ENCODE measurements around the gene G3BP2. TPM values are rescaled to one million over a fixed set of nuclear protein-coding genes. Genes with fewer than 3 reads are reported as not detected.
A peak's percentile ranks its signal among the peaks of the same experiment; 100 is the strongest.

The G3BP2 gene
- total RNA-seq (2011; cell fraction: chromatin; rRNA removed; ENCODE audit: low replicate concordance): 41.8 and 137 TPM in 2 replicates
- 22.8 and 31.1 TPM in 2 replicates for total RNA-seq (2011; cell fraction: nucleolus; rRNA removed)
- total RNA-seq (2011; cell fraction: nucleoplasm; rRNA removed): 47.7 and 75.6 TPM in 2 replicates
- total RNA-seq (2014; rRNA removed) (84.6 and 88.9 TPM in 2 replicates), total RNA-seq (2014; rRNA removed; fragmentation: Illumina TruSeq; extraction: Trizol) (138 and 159 TPM in 2 replicates), total RNA-seq (2015; rRNA removed; fragmentation: Illumina TruSeq; extraction: Trizol) (125 and 130 TPM in 2 replicates), total RNA-seq (2021) (143 and 160 TPM in 2 replicates), polyA plus RNA-seq (2011; rRNA removed) (90.9 and 141 TPM in 2 replicates), polyA plus RNA-seq (2014; fragmentation: Illumina TruSeq; extraction: Trizol) (143 and 222 TPM in 2 replicates), polyA plus RNA-seq (2014; fragmentation: Nextera tagmentation; extraction: Ambion mirVana) (10 to 100 TPM; 25.2 to 36.2 TPM), polyA plus RNA-seq (2014; rRNA removed) (83.7 and 90.2 TPM in 2 replicates), polyA minus RNA-seq (2011; rRNA and poly(A)+ RNA removed) (194 and 199 TPM in 2 replicates), Bru-seq, nascent RNA (percentile 96 among the genes with signal in this experiment), BruChase-seq, experiment 1, labeled RNA remaining after a 2-hour chase (percentile 95 among the genes with signal in this experiment), BruChase-seq, experiment 2, labeled RNA remaining after a 6-hour chase (percentile 96 among the genes with signal in this experiment)
- polyA plus RNA-seq (2011; cell fraction: cytosol; rRNA removed): 28.9 and 47.0 TPM in 2 replicates
- polyA plus RNA-seq (2011; cell fraction: nucleus; rRNA removed): 23.0 and 34.6 TPM in 2 replicates
- 83.9 and 86.5 TPM in 2 replicates for polyA plus RNA-seq (2012)
- polyA minus RNA-seq (2011; cell fraction: cytosol; rRNA and poly(A)+ RNA removed): 44.7 and 78.4 TPM in 2 replicates
- polyA minus RNA-seq (2011; cell fraction: nucleus; rRNA and poly(A)+ RNA removed): 23.4 and 41.5 TPM in 2 replicates
- long read RNA-seq, experiment 1, full-length matches to known transcripts: 404 of 562 reads
- long read RNA-seq, experiment 1, partial matches to known transcripts: 71 of 562 reads
- long read RNA-seq, experiment 1, other reads (novel, unspliced or antisense): 87 of 562 reads
- long read RNA-seq, experiment 2, full-length matches to known transcripts: 12 of 72 reads
- long read RNA-seq, experiment 2, partial matches to known transcripts: 2 of 72 reads
- long read RNA-seq, experiment 2, other reads (novel, unspliced or antisense): 58 of 72 reads
- long read RNA-seq, experiment 3, full-length matches to known transcripts: 46 of 60 reads
- long read RNA-seq, experiment 3, partial matches to known transcripts: 8 of 60 reads
- long read RNA-seq, experiment 3, other reads (novel, unspliced or antisense): 6 of 60 reads

DNA sequence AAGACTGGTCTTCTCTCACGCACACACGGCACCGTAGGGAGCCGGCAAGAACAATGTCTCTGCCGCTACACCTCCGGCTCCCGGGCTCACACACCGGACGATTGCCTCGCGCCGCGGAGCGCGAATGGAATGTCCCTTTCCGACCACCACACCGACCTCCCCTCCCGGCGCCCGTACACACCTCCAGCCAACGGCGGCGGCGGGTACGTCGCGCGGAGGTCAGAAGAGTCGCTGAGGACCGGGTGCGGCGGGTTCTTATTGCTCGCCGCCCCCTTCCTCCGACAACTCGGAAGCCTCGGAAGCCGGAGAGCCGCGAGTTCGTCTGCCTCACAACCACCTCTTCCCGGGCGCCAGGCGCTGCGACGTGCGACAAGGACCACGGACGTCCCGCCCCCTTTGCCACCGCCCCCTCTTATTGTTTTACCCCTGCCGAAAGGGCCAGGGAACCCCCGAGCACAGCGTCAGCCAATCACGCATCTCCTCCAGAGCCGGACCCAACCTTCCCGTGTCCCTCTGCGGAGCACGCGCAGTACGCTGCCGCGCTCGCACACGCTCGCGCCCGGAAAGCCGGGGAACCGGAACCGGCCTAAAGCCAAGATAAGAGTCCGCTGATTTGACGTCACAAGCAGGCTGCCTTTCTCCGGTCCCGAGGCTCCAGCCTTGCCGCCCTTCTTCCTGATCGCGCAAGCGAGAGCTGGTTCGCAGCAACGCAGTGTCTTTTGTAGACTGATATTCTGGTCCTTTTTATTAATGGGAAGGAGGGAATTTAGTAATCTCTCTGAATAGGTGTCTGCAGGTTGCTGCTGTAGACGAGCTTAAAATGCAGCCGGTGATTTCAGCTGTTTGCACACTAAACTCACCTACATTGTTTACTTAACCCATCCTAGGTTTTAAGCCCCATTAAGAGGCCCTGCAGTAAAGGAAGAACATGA, at the start of gene G3BP2:
Gene G3BP2, minus strand, starts transcription at position 385 of the 932 bp plus-strand sequence. CDS start 11,386 bp downstream, outside the sequence.
- in situ Hi-C loops (cut with MboI): no loop called here
- DNase-seq (ENCODE audit: extremely low read depth in 1 of 4, low spot score in 3 of 4): peak; percentile 98 to 99 (median 98)
- Histone ChIP-seq H3K4me2 (ENCODE audit: insufficient read depth, low read length) (peak within 1 kb of the TSS; percentile 96), H3K79me2 (ENCODE audit: control insufficient read depth, insufficient read depth, low read length) (peaks cover 57% of the 10 kb centered on the region), H4K20me1 (replicated peaks; ENCODE audit: control insufficient read depth, insufficient read depth, low read length) (peaks cover 41% of the 10 kb centered on the region), H3K9me1 (ENCODE audit: control insufficient read depth, insufficient read depth, low read length) (peaks cover 6% of the 10 kb centered on the region), H3K4me1 (replicated peaks in 1 of 2; ENCODE audit: control insufficient read depth in 2 of 2, insufficient read depth in 2 of 2, low read length in 2 of 2) (peaks cover 0 to 30% of the 10 kb centered on the region in 2 experiments; a peak in 3 of 5 replicates), H3K9ac (ENCODE audit: insufficient read depth in 1 of 2, low read depth in 2 of 2, low read length in 2 of 2) (peak within 1 kb of the TSS; percentile 96 to 99), H3K4me3 (peak within 1 kb of the TSS; percentile 94), H3K27ac (ENCODE audit: extremely low read depth, low read depth, low read length) (peak within 1 kb of the TSS; percentile 99), H3K27me3 (ENCODE audit: control insufficient read depth in 2 of 2, insufficient read depth in 2 of 2, low read length in 2 of 2) (no peaks in the 10 kb centered on the region), H3K9me3 (replicated peaks; ENCODE audit: control insufficient read depth, insufficient read depth, low read depth, low read length) (no peaks in the 10 kb centered on the region), H3K36me3 (ENCODE audit: control insufficient read depth, insufficient read depth, low read length) (peaks cover 14% of the 10 kb centered on the region), H2AFZ (ENCODE audit: low read depth, low read length) (peak within 1 kb of the TSS; percentile 85)
- CTCF ChIA-PET (ENCODE audit: low intra/inter-chr PET ratio): no interaction called here
- intact Hi-C loops (cut with micrococcal nuclease): loop anchor here (1.0 to 2.0 kb wide), 2 partner anchors 51 to 158 kb away; partner anchors contain the start of genes RCHY1, THAP6 and USO1
- peak; percentile 94 for ATAC-seq
- POLR2A ChIA-PET: interaction anchor here (0.6 to 2.1 kb wide), 6 partner anchors 8 to 51 kb away, joined by 3 to 6 read pairs (median 4); partner anchors contain the start of gene USO1
- WGBS (ENCODE audit: insufficient coverage, low coverage, missing lambda C conversion rate): under 1% methylated on average over 81 of the region's 83 CpGs
- peak; percentile 98 for FAIRE-seq
- TSS peak; percentile 46 for BruUV-seq (replicated peaks)
- TF ChIP-seq ADNP (tag; IDR thresholded peaks at IDR 0.05): no peak
- TF ChIP-seq, protein P1, sequence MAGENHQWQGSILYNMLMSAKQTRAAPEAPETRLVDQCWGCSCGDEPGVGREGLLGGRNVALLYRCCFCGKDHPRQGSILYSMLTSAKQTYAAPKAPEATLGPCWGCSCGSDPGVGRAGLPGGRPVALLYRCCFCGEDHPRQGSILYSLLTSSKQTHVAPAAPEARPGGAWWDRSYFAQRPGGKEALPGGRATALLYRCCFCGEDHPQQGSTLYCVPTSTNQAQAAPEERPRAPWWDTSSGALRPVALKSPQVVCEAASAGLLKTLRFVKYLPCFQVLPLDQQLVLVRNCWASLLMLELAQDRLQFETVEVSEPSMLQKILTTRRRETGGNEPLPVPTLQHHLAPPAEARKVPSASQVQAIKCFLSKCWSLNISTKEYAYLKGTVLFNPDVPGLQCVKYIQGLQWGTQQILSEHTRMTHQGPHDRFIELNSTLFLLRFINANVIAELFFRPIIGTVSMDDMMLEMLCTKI (IDR thresholded peaks at IDR 0.05; ENCODE audit: partially characterized antibody): no peak
- no peak for TF ChIP-seq PURB (CRISPR knock-in tag; IDR thresholded peaks at IDR 0.05; ENCODE audit: low read depth)
- no peak for TF ChIP-seq THRAP3 (IDR thresholded peaks at IDR 0.05; ENCODE audit: borderline replicate concordance)
- no peak for TF ChIP-seq HIVEP1 (CRISPR knock-in tag; IDR thresholded peaks at IDR 0.05)
- no peak for TF ChIP-seq MED1 (CRISPR knock-in tag; IDR thresholded peaks at IDR 0.05; ENCODE audit: borderline replicate concordance)
- peak; percentile 35; the same call in 1 of the 2 replicates for TF ChIP-seq RB1 (IDR thresholded peaks at IDR 0.05; ENCODE audit: low read depth)
- no peak for TF ChIP-seq ZNF140 (CRISPR knock-in tag; IDR thresholded peaks at IDR 0.05)
- TF ChIP-seq RBM14 (IDR thresholded peaks at IDR 0.05; ENCODE audit: borderline replicate concordance, insufficient read depth, low read depth, low read length): 0 out of 2 replicates have a peak, but pooled peaks have one; percentile 63
- peak; percentile 57 for TF ChIP-seq BHLHE40 (IDR thresholded peaks at IDR 0.05; ENCODE audit: low read length)

All from K562 (cell line).